ENCODE data around the gene AATF.

AATF gene

DNA sequence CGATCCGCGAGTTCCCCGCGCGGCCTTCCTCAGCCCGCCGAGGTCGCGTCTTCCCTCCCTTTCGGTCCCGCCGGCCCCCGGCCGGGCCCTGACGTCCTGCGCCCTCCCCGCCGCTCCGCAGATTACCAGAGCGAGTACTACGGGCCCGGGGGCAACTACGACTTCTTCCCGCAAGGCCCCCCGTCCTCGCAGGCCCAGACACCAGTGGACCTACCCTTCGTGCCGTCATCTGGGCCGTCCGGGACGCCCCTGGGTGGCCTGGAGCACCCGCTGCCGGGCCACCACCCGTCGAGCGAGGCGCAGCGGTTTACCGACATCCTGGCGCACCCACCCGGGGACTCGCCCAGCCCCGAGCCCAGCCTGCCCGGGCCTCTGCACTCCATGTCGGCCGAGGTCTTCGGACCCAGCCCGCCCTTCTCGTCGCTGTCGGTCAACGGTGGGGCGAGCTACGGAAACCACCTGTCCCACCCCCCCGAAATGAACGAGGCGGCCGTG, 6.1 kb upstream of the AATF start:
- no peak overlapping the region for H3K4me3 ChIP-seq (ENCODE audit: low read length)
- DNase-seq (ENCODE audit: low read depth): no peak
- TF ChIP-seq CTCF (conservative IDR thresholded peaks at IDR 0.05; ENCODE audit: low read depth, low read length): no peak

DNA sequence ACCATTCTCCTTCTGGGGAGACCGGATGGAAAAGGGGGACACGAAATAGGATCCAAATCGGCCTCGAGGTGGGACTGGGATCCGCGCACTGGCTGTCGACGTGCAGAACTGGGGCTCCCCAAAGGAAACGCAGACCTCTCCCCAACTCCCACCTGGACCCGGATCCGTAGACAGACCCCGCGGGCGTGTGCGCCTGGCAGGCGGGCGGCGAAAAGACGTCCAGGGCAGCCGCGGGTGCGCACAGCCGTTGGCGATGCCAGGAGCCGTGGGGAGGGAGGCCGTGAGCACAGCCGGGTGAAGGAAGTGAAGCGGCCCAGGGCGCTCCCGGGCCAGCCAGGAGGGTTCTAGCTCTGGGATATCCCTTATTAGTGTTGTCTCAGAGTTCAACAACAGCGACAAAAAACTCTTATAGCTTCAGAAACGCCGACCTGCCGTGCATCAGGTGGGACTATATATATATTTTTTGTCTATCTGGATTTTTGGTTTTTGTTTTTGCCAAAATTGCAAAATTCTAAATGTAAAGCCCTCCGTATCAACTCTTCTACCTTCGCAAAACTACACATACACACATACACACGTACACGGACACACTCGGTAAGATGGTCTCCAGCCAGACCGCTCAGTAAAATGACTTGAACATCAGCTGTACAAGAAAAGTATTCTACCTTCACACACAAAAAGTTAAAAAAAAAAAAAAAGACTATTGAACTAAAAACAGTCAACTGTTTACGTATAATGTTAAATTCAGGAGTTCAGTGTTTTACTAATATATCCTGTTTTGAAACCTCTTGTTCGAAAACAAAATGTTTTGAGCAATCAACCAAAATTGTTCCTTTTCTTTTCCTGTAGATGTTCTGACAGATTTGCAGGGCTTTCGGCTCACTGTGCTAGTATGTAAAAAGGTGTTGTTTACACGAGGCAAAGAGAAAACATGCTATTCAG, 5.2 kb upstream of the AATF start:
- no peak overlapping the region for H3K4me3 ChIP-seq (ENCODE audit: low read length)
- no peak for DNase-seq (ENCODE audit: low read depth)

DNA sequence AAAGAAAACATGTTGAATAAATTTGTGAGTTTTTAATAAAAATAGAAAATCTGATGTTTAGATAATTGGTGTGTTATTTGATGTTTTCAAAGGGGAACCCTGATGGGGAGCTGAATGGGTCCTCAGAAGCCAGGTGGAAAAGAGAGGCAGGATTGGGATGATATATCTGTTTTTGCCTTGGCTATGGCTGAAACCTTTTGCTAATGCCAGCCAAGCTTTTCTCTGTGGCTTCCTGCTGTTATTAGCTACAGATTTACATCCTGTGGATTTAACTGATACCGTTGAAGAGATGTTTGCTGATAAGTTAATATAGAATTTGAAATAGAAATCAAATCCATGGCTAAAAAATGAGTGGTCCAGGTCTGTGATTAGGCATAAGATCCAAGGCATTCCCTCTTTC, 4.2 kb upstream of the AATF start:
- no peak for DNase-seq (ENCODE audit: low read depth)

More for the DNA sequence above, 5.2 kb upstream of the AATF start:
- TF ChIP-seq CTCF (conservative IDR thresholded peaks at IDR 0.05; ENCODE audit: low read depth, low read length): no peak

GRCh38 chr17:36945140-36945539, 3.6 kb upstream of the AATF start:
- no peak for DNase-seq (ENCODE audit: low read depth)
- H3K4me3 ChIP-seq (ENCODE audit: low read length): no peak overlapping the region
- TF ChIP-seq CTCF (conservative IDR thresholded peaks at IDR 0.05; ENCODE audit: low read depth, low read length): no peak

More for the DNA sequence above, 4.2 kb upstream of the AATF start:
- no peak for TF ChIP-seq CTCF (conservative IDR thresholded peaks at IDR 0.05; ENCODE audit: low read depth, low read length)
- H3K4me3 ChIP-seq (ENCODE audit: low read length): no peak overlapping the region

DNA sequence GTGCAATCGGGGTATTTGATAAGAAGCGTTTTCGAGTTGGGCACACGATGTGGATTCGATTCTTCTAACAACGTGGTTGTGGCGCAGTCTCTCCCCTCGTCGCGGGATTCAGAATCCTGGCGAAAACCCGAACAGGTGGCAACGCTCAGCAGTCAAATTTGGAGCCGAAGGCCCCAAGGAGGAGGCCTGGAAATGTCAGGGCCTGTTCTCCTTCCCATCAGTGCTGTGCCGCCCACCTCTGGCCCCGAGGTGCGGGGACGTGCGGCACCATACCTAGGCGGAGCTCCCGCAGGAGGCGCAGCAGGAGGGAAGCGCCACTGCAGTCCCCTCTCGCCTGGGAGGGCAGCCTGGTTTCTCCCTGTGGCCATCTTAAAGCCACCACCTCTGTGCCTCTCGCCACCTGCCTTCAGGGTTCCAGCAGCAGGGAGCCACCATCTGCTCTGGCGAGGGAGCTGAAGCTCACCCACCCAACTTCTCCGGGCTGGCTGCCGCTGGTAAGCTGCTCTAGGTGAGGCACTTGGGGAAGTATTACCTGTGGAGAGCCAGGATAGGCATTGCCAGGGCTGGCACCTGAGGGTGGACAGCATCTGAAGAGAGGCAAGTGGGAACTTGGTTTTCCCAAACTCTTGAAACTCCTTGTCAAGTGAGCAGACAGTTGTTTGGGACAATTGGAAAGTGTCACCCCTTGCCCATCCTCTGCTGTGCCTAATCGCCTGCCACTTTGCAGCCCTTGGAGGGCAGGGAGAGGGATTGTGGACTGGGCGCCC, 2.6 kb upstream of the AATF start:
- no peak for DNase-seq (ENCODE audit: low read depth)
- no peak overlapping the region for H3K4me3 ChIP-seq (ENCODE audit: low read length)
- TF ChIP-seq CTCF (conservative IDR thresholded peaks at IDR 0.05; ENCODE audit: low read depth, low read length): no peak

GRCh38 chr17:36946726-36947091, 2.0 kb upstream of the AATF start:
- no peak for DNase-seq (ENCODE audit: low read depth)
- no peak for TF ChIP-seq CTCF (conservative IDR thresholded peaks at IDR 0.05; ENCODE audit: low read depth, low read length)
- no peak overlapping the region for H3K4me3 ChIP-seq (ENCODE audit: low read length)
